Measurements from ENCODE around the gene RPS26. TPM values are rescaled to one million over a fixed set of nuclear protein-coding genes. Genes with fewer than 3 reads are reported as not detected.

Gene RPS26
- total and polyA plus RNA-seq, 2 of the 13 experiments (the other 11 are each of a cell fraction or from before 2014, with no cell fraction given): 150 to 421 TPM

DNA sequence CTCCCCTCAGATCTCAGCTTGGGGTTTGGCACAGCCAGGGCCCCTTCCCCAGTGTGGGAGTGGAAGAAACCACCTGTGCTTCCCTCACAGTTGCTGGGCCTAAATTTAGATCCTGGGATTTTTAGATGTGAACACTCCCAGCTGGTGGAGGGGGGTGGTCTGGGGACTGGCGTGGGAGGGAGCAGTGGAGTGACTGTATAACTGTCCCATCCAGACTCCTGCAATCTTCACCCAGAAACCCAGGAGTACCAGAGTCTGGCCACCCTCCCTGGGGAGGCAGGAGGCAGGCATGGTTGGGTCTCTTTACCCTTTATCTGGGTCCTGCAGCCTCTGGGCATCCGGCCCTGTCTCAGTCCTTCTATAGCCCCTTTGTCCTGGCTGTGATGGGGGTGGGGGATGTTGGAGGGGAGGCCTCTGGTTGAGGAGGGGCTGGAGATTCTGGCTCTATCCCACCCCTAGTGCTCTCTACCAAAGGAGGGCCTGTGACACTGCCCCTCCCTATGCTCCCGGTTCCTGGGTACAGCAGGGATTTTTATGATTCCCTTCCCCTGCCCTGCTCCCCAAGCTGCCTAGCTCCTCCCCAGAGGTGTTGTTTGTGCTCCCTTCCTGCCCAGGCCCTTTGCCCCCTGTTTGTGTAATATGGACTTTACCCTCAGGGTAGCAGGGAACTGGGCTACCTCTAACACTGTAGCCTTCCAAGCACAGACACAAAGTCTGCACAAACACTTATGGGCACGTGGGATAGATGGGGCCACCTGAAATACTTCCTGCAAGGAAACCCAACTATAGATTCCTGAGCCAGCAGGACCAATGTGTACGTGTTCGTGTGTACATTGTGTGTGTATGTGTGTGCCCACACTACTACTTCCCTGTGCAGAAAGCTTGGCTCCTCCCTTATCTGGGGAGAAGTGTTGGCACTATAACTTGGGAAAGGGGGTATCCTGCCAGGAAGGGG is 40.0 kb downstream of the RPS26 start (continued):
- TF ChIP-seq, protein P1, sequence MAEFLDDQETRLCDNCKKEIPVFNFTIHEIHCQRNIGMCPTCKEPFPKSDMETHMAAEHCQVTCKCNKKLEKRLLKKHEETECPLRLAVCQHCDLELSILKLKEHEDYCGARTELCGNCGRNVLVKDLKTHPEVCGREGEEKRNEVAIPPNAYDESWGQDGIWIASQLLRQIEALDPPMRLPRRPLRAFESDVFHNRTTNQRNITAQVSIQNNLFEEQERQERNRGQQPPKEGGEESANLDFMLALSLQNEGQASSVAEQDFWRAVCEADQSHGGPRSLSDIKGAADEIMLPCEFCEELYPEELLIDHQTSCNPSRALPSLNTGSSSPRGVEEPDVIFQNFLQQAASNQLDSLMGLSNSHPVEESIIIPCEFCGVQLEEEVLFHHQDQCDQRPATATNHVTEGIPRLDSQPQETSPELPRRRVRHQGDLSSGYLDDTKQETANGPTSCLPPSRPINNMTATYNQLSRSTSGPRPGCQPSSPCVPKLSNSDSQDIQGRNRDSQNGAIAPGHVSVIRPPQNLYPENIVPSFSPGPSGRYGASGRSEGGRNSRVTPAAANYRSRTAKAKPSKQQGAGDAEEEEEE (CRISPR knock-in tag; IDR thresholded peaks at IDR 0.05; ENCODE audit: borderline replicate concordance): no peak
- TF ChIP-seq, protein P2, sequence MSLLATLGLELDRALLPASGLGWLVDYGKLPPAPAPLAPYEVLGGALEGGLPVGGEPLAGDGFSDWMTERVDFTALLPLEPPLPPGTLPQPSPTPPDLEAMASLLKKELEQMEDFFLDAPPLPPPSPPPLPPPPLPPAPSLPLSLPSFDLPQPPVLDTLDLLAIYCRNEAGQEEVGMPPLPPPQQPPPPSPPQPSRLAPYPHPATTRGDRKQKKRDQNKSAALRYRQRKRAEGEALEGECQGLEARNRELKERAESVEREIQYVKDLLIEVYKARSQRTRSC (CRISPR knock-in tag; IDR thresholded peaks at IDR 0.05; ENCODE audit: low read depth): 0 out of 2 replicates have a peak, but pooled peaks have one; percentile 87
- 0 out of 2 replicates have a peak, but pooled peaks have one; percentile 81 for TF ChIP-seq ZNF251 (CRISPR knock-in tag; IDR thresholded peaks at IDR 0.05)
- peak; percentile 71 for TF ChIP-seq JARID2 (CRISPR knock-in tag; IDR thresholded peaks at IDR 0.05; ENCODE audit: insufficient replicate concordance)
- TF ChIP-seq KLF16 (CRISPR knock-in tag; IDR thresholded peaks at IDR 0.05): peak in 1 of 2 experiments; percentile 90; a peak in 2 of 4 replicates
- TF ChIP-seq TBP (CRISPR knock-in tag; IDR thresholded peaks at IDR 0.05): no peak
- no peak for TF ChIP-seq NR0B2 (CRISPR knock-in tag; IDR thresholded peaks at IDR 0.05)
- no peak for TF ChIP-seq ZNF777 (CRISPR knock-in tag; IDR thresholded peaks at IDR 0.05)
- peak; percentile 86 for TF ChIP-seq ZEB1 (IDR thresholded peaks at IDR 0.05; ENCODE audit: insufficient replicate concordance, low read depth)
- TF ChIP-seq SMC3 (IDR thresholded peaks at IDR 0.05; ENCODE audit: low read length): peak; percentile 21; the same call in 1 of the 2 replicates
- peak; percentile 53; the same call in 1 of the 2 replicates for TF ChIP-seq IRX3 (CRISPR knock-in tag; IDR thresholded peaks at IDR 0.05; ENCODE audit: borderline replicate concordance, low read depth)
- TF ChIP-seq ETV6 (CRISPR knock-in tag; conservative IDR thresholded peaks at IDR 0.05): peak; percentile 52; the same call in 1 of the 2 replicates
- TF ChIP-seq, protein P3, sequence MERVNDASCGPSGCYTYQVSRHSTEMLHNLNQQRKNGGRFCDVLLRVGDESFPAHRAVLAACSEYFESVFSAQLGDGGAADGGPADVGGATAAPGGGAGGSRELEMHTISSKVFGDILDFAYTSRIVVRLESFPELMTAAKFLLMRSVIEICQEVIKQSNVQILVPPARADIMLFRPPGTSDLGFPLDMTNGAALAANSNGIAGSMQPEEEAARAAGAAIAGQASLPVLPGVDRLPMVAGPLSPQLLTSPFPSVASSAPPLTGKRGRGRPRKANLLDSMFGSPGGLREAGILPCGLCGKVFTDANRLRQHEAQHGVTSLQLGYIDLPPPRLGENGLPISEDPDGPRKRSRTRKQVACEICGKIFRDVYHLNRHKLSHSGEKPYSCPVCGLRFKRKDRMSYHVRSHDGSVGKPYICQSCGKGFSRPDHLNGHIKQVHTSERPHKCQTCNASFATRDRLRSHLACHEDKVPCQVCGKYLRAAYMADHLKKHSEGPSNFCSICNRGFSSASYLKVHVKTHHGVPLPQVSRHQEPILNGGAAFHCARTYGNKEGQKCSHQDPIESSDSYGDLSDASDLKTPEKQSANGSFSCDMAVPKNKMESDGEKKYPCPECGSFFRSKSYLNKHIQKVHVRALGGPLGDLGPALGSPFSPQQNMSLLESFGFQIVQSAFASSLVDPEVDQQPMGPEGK (CRISPR knock-in tag; IDR thresholded peaks at IDR 0.05): peak; percentile 100
- TF ChIP-seq PBX2 (CRISPR knock-in tag; IDR thresholded peaks at IDR 0.05): no peak
- peak; percentile 89 for TF ChIP-seq MYC (CRISPR knock-in tag; IDR thresholded peaks at IDR 0.05; ENCODE audit: borderline replicate concordance)
- TF ChIP-seq, protein P4, sequence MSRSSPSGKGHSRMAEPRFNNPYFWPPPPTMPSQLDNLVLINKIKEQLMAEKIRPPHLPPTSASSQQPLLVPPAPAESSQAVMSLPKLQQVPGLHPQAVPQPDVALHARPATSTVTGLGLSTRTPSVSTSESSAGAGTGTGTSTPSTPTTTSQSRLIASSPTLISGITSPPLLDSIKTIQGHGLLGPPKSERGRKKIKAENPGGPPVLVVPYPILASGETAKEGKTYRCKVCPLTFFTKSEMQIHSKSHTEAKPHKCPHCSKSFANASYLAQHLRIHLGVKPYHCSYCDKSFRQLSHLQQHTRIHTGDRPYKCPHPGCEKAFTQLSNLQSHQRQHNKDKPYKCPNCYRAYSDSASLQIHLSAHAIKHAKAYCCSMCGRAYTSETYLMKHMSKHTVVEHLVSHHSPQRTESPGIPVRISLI (CRISPR knock-in tag; IDR thresholded peaks at IDR 0.05; ENCODE audit: borderline replicate concordance): peak; percentile 66; the same call in 1 of the 2 replicates
- TF ChIP-seq ARNTL (CRISPR knock-in tag; IDR thresholded peaks at IDR 0.05): peak; percentile 98
- no peak for TF ChIP-seq DBP (CRISPR knock-in tag; IDR thresholded peaks at IDR 0.05; ENCODE audit: not compliant biosample characterization)
- peak; percentile 97 for TF ChIP-seq ZNF543 (CRISPR knock-in tag; IDR thresholded peaks at IDR 0.05)
